ENCODE results near the gene PFDN2. TPM values are rescaled to one million over a fixed set of nuclear protein-coding genes. Genes with fewer than 3 reads are reported as not detected.

Gene PFDN2
- total and polyA plus RNA-seq, 2 of the 4 experiments (the other 2 are of a cell fraction) = 62.4 to 179 TPM

DNA sequence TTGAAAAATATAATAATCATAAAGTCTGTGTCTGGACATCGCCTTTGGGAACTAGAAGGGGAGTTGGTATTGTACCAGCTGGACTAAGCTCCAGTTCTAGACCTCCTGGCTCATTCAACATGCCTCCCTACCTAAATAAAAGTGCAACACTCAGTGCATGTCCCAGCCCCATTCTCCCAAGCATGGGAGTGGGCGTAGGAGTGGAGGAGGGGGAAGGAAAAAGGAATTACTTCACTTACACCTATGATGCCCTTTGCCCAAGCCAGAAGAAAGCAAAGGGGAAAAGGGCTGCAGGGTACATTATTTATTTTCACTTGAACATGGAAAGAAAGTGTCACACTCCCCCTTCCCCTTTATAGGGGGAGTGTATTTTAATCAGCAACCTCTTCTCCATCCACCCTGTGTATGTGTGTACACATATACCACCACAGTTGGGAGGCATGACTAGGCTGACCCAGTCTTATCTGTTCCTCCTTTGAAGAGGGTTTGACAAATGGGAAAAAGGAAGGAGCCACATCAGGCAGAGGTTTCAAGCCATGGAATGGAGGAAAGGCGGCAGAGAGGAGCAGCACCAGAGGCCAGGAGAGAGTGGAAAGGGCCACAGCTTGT, 3.3 kb upstream of the PFDN2 start:
- Histone ChIP-seq H4K5ac (ENCODE audit: low read depth, low read length) (no peak overlapping the region), H3K36me3 (ENCODE audit: control insufficient read depth, insufficient read depth, low read length) (peaks cover 50% of the 10 kb centered on the region), H3K4ac (ENCODE audit: low read depth, low read length) (no peak overlapping the region), H2AK9ac (replicated peaks; ENCODE audit: low read depth, low read length, poor library complexity) (no peak overlapping the region), H3K9me1 (ENCODE audit: insufficient read depth, low read length) (peaks cover 20% of the 10 kb centered on the region), H3K27ac (ENCODE audit: insufficient read depth, low read length) (no peak overlapping the region), H2BK20ac (ENCODE audit: low read depth, low read length) (no peak overlapping the region), H3K23ac (ENCODE audit: low read depth, low read length) (no peak overlapping the region), H4K91ac (ENCODE audit: insufficient read depth, low read depth, low read length) (no peak overlapping the region), H4K20me1 (ENCODE audit: insufficient read depth, low read length) (peaks cover 32% of the 10 kb centered on the region), H3K4me2 (ENCODE audit: low read depth, low read length) (no peak overlapping the region), H3K9me3 (ENCODE audit: control insufficient read depth, insufficient read depth, low read length) (no peaks in the 10 kb centered on the region; the same call in 1 of the 2 replicates), H4K8ac (ENCODE audit: low read depth in 2 of 2, low read length in 2 of 2) (no peak overlapping the region), H2BK15ac (ENCODE audit: low read depth, low read length) (no peak overlapping the region), H2BK5ac (ENCODE audit: low read depth, low read length, poor library complexity, severe bottlenecking) (no peak overlapping the region), H3K4me1 (ENCODE audit: control insufficient read depth, insufficient read depth, low read length) (peaks cover 17% of the 10 kb centered on the region), H3K27me3 (ENCODE audit: control insufficient read depth, insufficient read depth, low read length) (no peaks in the 10 kb centered on the region), H2AFZ (replicated peaks; ENCODE audit: low read length, poor library complexity) (no peak overlapping the region), H3K14ac (replicated peaks; ENCODE audit: low read depth, low read length) (no peak overlapping the region), H3K56ac (ENCODE audit: extremely low read depth, insufficient read depth, low read length) (no peak overlapping the region), H2BK120ac (ENCODE audit: low read depth, low read length) (no peak overlapping the region), H3K79me1 (ENCODE audit: low read depth in 1 of 2, low read length in 2 of 2) (peaks cover 37 to 75% of the 10 kb centered on the region in 2 experiments), H3K4me3 (ENCODE audit: insufficient read depth, low read depth, low read length) (no peak overlapping the region), H2AK5ac (ENCODE audit: low read depth, low read length) (no peak overlapping the region), H3K9ac (ENCODE audit: low read depth, low read length) (no peak overlapping the region), H3K18ac (ENCODE audit: low read depth, low read length) (no peak overlapping the region)
- no CpG with 5 or more reads among the region's 3 CpGs for WGBS, 2 experiments (ENCODE audit: extremely low coverage in 2 of 2, insufficient read length in 1 of 2)
- in situ Hi-C loops (cut with MboI; ENCODE audit: low sequenced_read_pairs) = no loop called here
- intact Hi-C loops (cut with micrococcal nuclease) = no loop called here
- DNase-seq = no peak
- no peak for ATAC-seq (ENCODE audit: low read depth)
- ChIA-PET POLR2A (ENCODE audit: unreplicated experiment) (no interaction called here), CTCF (no interaction called here)
- TF ChIP-seq RCOR1 (IDR thresholded peaks at IDR 0.05; ENCODE audit: insufficient replicate concordance, low read length) (no peak), POLR2A (IDR thresholded peaks at IDR 0.05; ENCODE audit: low read depth, low read length) (no peak), MAZ (IDR thresholded peaks at IDR 0.05; ENCODE audit: borderline replicate concordance, low read depth, low read length) (no peak), FOS (IDR thresholded peaks at IDR 0.05; ENCODE audit: low read depth, low read length) (no peak), BHLHE40 (IDR thresholded peaks at IDR 0.05; ENCODE audit: low read depth, low read length) (no peak), SMC3 (IDR thresholded peaks at IDR 0.05; ENCODE audit: low read depth, low read length) (no peak), MXI1 (IDR thresholded peaks at IDR 0.05; ENCODE audit: borderline replicate concordance, low read depth, low read length) (no peak), MAFK (IDR thresholded peaks at IDR 0.05; ENCODE audit: low read depth, low read length) (no peak), RAD21 (IDR thresholded peaks at IDR 0.05; ENCODE audit: low read length) (no peak)
- TF ChIP-seq, protein P1, sequence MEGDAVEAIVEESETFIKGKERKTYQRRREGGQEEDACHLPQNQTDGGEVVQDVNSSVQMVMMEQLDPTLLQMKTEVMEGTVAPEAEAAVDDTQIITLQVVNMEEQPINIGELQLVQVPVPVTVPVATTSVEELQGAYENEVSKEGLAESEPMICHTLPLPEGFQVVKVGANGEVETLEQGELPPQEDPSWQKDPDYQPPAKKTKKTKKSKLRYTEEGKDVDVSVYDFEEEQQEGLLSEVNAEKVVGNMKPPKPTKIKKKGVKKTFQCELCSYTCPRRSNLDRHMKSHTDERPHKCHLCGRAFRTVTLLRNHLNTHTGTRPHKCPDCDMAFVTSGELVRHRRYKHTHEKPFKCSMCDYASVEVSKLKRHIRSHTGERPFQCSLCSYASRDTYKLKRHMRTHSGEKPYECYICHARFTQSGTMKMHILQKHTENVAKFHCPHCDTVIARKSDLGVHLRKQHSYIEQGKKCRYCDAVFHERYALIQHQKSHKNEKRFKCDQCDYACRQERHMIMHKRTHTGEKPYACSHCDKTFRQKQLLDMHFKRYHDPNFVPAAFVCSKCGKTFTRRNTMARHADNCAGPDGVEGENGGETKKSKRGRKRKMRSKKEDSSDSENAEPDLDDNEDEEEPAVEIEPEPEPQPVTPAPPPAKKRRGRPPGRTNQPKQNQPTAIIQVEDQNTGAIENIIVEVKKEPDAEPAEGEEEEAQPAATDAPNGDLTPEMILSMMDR (conservative IDR thresholded peaks at IDR 0.05; ENCODE audit: low read depth, low read length) = no peak
- TF ChIP-seq, protein P2, sequence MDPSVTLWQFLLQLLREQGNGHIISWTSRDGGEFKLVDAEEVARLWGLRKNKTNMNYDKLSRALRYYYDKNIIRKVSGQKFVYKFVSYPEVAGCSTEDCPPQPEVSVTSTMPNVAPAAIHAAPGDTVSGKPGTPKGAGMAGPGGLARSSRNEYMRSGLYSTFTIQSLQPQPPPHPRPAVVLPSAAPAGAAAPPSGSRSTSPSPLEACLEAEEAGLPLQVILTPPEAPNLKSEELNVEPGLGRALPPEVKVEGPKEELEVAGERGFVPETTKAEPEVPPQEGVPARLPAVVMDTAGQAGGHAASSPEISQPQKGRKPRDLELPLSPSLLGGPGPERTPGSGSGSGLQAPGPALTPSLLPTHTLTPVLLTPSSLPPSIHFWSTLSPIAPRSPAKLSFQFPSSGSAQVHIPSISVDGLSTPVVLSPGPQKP (IDR thresholded peaks at IDR 0.05; ENCODE audit: borderline replicate concordance, low read depth, low read length) = no peak
- dilution Hi-C loops (cut with HindIII; ENCODE audit: low sequenced_read_pairs, unreplicated experiment) = no loop called here
- no TSS peak for BruUV-seq (replicated peaks)
